Measurements from ENCODE around the gene GSTO2. TPM values are rescaled to one million over a fixed set of nuclear protein-coding genes. Genes with fewer than 3 reads are reported as not detected.
"Not testable (repeated sequence)": the region's sequence is repeated elsewhere in the genome, so short reads cannot be mapped to it uniquely, and the experiment has no call there.

The GSTO2 gene
- total RNA-seq: 0.97 and 2.0 TPM in 2 replicates

DNA sequence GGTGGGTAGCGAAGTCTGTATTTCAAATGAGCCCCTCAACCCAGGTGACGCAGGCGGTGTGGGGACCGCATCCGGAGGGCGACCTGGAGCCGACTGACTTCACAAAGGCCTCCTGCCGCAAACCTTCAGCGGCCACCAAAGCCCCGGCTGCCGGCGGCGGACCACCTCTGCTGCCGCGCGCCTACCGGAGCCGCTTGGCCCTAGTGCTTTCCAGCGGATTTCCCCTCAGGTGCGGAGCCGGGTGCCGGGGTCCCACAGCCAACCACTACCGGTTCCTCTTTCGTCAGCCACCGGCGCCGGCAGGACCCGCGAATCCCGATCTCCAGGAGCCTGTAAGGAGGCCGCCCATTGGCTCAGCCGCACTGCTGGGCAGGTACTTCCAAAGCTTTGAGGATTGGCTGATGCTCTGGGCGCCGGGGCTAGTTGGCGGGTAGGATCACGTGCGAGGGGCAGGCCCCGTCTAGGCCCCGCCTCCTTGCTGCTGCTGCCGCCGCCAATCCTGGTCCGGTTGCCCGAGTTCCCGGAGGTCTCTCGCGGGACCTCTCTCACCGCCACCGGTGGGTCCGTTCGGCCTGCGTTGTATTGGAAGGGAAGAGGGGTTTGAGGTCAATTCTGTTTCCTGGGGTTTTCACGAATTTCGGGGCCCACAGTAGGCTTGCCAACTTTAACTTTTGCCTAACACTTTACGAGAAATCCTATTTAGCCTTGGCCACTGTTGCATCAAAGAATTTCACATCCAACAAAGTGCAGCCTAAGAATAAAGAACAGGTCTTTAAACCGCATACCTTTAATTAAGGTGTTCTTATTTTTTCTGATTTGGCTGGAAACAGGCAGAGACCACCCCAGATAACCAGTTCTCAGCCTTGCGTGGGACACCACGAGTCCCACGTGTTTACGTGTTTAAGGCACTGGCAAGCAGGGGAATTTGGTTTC, at the start of gene GSTO2:
GSTO2 (plus strand) TSS at position 472 of the 933 bp plus-strand sequence. CDS start 5,732 bp downstream, outside the sequence.
- no peak for DNase-seq (ENCODE audit: extremely low read depth, low read depth, low spot score)

DNA sequence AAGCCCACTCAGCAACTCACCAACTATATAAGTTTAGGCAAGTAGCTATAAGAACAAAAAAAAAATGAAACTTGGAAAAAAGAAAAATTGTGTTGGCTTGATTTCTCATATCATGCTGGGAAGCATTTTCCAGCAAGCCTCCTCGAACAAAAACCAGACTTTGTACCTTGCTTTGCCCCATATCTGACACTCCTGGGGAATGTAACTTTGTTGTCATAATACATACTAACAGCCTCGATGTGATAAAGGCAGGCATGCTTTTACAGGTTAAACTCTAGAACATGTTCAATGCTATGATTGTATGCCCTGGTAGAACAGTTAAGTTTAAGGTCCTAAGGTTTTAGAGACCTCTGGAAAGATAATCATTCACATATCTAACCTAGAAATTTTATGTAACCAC, 48.5 kb upstream of the GSTO2 start:
- no peak for DNase-seq (ENCODE audit: extremely low read depth, low read depth, low spot score)

DNA sequence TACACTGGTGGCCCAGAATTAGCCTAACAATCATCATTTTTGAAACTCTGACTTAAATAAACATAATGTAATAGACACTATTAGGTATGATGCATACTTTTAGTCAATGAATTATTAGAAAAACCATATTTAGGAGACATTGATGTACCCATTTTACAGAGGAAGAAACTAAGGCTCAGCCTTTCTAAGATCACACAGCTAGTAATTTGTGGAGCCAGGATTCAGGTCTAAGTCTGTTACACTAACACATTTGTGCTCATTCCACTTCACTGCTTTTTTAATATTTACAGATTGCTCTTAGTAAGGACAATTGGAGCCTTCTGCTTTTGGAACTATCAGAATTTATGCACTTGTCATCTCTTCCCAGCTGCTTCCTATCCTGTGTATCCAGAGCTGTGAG, 45.7 kb upstream of the GSTO2 start:
- no peak for DNase-seq (ENCODE audit: extremely low read depth, low read depth, low spot score)

DNA sequence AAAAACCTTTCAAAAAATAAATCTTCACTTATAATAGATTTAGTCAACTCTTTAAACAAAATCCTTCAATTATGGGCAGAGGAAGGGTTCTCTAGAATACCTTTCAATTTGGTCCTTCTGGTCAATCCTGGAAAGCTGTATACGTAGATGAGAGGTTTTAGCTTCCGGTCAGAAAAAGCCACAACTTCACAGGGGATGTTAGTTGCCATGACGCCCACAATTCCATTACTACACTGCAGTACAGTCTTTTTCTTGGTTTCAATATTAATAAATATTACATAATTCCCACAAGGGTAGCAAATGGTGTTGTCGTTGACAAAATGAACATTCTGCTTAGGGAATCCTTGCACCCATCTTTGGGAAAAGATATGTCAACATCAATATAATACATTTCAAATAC, 38.5 kb upstream of the GSTO2 start:
- DNase-seq (ENCODE audit: extremely low read depth, low read depth, low spot score): no peak

DNA sequence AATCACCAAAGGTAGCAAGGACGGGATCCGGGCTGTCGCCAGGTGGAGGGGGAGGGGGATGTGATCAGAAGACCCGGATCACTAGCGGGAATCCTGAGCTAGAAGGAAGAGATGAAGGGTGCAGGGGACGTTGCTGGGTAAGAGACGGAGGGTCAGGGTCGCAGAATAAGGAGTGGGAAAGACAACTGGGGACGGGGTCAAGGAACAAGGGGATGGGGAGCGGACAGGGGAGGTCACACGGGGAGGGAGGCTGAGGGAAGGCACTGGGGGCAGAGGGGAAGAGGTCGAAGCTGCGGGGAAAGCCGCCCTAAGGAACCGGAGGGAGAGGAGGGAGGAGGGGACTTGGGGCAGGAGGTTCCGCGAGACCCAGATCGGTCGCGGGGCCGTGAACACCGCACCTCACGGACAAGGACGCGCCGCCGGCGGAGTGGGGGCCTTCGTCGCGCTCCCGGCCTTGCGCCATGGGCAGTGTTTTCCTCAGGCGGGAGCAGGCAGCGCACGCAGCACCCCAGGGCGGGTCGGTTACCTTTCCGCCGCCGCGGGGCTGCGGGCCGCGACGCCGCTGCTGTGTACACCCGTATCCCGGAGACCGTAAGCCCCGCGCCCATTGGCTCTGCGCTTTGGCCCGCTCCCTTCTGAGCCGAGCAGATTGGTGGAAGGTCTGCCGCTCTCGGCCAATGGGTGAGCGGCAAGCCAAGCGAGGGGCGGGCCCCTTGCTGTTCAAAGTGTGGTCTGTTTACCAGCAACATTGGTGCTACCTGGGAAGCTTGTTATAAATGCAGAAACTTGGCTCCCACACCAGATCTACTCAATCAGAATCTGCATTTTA, 37.0 kb upstream of the GSTO2 start, which contains the start of gene CFAP43:
CFAP43 (minus strand) TSS at position 581 of the 829 bp plus-strand sequence; CDS start at position 463, 118 bp downstream.
- peak; percentile 61 for DNase-seq (ENCODE audit: extremely low read depth, low read depth, low spot score)

DNA sequence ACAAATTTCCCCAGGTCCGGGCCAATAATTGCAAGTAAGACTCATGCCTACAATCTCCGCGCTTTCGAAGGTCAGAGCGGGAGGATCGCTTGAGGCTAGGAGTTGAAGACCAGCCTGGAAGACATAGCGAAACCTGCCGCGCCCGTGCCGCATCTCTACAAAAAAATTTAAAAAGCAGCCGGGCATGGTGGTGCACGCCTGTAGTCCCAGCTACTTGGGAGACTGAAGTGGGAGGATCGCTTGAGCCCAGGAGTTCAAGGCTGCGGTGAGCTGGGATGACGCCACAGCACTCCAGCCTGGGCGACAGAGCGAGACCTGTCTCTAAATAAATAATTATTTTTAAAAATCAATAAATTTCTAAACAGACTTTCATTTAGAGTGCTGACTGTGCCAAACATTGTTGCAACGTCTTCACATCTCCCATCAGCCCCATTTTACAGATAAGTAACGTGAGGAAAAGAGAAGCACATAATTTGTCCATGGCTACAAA, 36.3 kb upstream of the GSTO2 start:
- DNase-seq (ENCODE audit: extremely low read depth, low read depth, low spot score): no peak

DNA sequence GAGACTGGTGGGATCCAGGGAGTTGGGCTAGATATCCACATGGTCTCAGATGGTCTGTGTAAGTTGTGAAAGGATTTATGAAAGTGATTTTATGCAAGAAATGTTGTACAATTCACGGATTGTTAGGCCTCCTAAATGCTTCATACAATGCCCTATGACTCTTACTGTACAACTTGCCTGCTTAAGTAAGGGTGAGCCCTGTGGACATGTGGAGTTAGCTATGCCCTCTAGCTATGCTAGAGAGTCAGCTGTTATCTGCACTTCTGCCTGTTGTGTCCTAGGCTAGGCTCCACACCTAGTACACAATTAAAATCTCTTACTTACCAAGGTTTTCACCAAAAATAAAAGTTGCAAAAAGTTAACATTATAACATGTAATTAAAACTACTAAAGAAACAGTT, 35.2 kb upstream of the GSTO2 start:
- DNase-seq (ENCODE audit: extremely low read depth, low read depth, low spot score): no peak

DNA sequence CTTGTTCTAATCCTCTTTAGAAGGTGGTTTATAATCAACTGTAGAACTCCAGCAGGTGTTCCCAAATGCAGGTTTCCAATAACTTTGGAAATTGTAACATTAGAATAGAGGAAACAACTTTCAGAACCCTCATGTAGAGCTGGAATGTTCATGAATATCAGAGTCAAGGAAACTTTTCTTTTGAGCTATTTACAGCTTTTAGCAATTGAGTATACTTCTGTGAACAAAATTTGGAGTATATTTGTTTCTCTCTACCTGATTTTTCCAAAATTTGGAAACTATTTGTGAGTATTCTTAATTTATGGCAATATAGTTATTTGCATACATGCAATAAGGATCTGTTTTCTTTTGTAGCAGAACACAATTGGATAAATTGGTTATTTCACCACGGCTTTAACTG, 34.0 kb upstream of the GSTO2 start:
- no peak for DNase-seq (ENCODE audit: extremely low read depth, low read depth, low spot score)

DNA sequence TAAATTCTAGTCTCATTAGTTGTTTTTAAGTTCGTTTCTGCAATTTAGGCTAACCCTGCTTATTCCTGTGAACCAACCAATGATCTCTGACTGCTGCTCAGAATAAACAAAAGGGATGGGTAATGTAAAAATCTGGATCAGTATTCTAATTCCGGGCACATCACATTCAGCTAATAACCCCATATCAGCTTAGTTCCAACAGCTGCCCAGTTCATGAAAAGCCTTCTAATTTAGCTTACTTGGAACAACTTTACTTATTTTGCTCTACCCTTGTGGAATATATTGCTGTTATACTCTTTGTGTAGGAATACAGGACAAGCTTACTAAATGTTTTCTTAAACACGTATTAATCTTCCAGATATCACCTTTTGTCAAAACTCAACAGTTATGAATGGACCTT, 33.2 kb upstream of the GSTO2 start:
- DNase-seq (ENCODE audit: extremely low read depth, low read depth, low spot score): no peak

DNA sequence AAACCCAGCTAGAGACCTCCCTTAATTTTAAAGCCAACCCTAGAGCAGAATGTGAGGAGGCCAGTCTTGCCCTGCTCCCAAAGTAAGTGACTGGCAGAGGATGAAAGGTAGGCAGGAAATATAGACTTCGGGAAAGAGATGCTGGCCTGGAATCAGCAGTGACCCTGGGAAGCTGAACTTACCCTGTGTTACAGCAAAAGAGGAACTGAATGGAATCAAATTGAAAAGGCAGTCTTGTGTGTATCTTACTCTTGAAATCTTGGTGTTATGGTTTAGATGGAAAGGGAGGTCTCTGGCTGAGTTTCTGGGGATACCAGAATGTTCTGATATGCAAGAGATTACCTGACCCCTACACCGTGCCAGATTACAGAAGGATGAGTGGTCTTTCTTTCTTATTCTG, 28.9 kb upstream of the GSTO2 start:
- no peak for DNase-seq (ENCODE audit: extremely low read depth, low read depth, low spot score)

DNA sequence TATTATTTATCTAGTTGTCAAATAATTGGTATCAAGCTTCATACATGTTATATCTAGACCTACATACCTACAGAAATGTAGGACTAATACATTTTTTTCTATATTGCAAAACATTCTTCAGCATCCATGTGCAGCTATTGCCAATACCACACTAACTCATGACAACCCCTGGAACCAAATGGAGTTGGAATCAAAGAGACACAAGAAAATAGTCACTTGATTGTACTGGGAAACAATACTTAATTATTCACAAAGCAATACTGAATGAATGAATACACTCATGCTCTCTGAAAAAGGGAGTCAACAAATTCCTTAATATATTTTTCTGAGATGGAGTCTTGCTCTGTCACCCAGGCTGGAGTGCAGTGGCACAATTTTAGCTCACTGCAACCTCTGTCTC, 26.4 kb upstream of the GSTO2 start:
- no peak for DNase-seq (ENCODE audit: extremely low read depth, low read depth, low spot score)

DNA sequence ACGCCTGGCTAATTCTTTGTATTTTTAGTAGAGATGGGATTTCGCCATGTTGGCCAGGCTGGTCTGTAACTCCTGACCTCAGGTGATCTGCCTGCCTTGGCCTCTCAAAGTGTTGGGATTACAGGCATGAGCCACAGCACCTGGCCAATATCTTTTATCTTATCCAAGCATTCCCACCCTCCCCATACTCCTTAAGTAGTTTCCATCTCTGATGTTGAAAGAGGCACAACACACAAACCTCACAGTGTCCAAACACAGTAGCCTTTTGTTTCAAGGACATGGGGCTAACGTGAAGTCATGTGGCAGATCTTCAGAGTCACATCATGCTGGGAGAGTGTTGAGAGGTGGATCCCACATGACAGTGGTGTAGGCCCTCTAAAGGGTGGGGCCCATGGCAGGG, 26.0 kb upstream of the GSTO2 start:
- not testable (repeated sequence) for DNase-seq (ENCODE audit: extremely low read depth, low read depth, low spot score)

DNA sequence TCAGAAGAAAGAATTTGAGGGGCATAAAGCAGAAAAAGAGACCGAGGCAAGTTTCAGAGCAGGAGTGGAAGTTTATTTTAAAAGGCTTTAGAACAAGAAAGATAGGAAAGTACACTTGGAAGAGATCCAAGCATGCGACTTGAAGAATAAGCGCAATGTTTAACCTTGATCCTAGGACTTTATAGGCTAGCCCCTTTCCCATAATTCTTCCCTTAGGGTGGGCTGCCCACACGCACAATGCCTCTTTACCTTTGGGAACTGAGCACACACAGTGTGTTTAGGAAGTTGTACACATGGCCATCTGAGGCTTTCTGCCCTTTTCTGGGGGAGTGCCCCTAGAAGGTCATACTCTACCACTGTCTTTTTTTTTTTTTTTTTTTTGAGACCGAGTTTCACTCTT, 25.5 kb upstream of the GSTO2 start:
- DNase-seq (ENCODE audit: extremely low read depth, low read depth, low spot score): no peak

DNA sequence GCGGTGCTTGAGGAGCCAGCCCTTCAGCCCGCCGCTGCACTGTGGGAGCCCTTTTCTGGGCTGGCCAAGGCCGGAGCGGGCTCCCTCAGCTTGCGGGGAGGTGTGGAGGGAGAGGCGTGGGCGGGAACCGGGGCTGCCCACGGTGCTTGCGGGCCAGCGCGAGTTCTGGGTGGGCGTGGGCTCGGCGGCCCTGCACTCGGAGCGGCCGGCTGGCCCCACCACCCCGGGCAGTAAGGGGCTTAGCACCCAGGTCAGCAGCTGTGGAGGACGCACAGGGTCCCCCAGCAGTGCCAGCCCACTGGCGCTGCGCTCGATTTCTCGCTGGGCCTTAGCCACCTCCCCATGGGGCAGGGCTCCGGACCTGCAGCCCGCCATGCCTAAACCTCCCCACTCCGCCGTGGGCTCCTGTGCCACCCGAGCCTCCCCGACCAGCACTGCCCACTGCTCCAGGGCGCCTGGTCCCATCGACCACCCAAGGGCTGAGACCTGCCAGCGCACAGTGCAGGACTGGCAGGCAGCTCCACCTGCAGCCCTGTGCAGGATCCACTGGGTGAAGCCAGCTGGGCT, 23.8 kb upstream of the GSTO2 start:
- DNase-seq (ENCODE audit: extremely low read depth, low read depth, low spot score): no peak

DNA sequence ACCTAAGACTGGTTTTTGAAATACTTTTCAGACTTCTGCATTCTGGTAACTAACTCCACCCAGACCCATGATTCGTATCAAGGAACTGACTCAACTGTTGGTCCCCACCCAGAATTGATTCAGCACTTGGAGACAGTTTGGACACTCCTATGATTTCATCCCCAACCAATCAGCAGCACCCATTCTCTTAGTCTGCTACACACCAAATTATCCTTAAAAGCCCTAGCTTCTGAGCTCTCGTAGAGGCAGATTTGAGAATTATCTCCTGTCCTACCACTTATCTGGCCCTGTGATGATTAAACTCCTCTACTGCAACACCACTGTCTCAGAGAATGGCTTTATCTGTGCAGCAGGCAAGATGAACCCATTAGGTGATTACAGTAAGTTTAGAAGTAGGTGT, 22.0 kb upstream of the GSTO2 start:
- DNase-seq (ENCODE audit: extremely low read depth, low read depth, low spot score): no peak

DNA sequence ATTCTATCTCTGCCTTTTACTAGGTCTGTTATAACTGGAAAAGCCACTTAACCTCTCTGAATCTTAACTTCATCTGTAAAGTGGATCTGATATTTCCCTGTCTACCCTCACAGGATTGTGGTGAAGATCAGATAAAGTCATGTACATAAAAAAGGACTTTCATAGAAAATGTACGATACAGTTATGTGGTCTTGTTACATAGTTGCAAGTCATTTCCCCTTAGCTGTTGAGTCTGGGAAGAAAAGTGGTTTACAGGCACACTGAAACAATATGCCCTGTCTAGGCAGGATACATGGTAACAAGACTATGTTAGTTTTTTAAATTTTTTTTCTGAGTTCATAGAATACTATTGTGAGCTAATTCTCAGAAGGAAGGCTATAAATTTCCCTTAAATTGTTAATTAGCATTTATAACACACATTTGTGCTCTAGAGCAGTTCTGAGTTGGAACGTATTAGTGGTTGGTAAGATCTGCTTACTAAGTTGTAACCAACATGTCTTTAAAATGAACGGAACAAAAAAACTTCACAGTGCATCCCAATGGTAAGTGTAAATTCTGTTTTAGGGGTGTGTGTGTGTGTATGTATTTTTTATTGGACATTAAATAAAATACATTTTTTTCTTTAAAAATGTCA, 21.4 kb upstream of the GSTO2 start:
- no peak for DNase-seq (ENCODE audit: extremely low read depth, low read depth, low spot score)

DNA sequence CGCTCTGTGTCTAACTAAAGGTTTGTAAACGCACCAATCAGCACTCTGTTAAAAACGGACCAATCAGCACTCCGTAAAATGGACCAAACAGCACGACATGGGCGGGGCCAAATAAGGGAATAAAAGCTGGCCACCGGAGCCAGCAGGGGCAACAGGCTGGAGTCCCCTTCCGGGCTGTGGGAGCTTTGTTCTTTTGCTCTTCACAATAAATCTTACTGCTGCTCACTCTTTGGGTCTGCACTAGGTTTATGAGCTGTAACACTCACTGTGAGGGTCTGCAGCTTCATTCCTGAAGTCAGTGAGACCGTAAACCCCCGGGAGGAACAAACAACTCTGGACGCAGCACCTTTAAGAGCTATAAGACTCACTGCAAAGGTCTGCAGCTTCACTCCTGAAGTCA, 20.1 kb upstream of the GSTO2 start:
- not testable (repeated sequence) for DNase-seq (ENCODE audit: extremely low read depth, low read depth, low spot score)

DNA sequence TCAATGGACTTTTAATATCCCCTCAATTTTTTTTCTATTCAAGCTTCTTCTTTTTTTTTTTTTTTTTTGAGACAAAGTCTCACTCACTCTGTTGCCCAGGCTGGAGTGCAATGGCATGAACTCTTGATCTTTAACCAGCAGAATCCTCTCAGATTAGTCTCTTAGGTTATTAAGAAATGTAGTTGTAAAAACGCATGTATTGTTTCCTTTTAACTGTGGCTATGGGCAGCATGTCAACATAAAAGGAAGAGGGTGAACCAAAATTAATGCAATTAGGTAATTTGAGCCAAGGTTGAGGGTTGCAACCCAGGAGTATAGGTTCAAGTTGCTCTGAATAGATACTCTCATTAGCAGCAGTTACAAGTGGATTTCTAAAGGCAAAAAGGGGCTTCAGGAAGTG, 18.6 kb upstream of the GSTO2 start:
- no peak for DNase-seq (ENCODE audit: extremely low read depth, low read depth, low spot score)

DNA sequence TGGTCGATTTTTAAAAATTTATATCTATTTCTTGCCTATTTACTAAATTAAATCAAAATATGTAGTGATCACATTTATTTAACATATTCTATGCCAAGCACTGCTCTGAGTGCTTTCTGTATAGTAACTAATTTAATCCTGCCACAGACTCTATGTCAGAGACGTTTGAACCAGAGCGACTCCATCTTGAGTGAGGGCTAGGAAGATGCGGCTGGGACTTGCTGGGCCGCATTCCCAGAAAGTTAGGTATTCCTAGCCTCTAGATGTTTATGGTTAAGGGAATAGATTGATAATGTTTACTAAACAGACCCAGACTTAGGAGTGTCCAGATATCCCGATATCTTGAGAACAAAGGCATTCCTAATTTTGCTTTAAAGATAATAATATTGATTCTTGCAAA, 17.5 kb upstream of the GSTO2 start:
- DNase-seq (ENCODE audit: extremely low read depth, low read depth, low spot score): no peak

DNA sequence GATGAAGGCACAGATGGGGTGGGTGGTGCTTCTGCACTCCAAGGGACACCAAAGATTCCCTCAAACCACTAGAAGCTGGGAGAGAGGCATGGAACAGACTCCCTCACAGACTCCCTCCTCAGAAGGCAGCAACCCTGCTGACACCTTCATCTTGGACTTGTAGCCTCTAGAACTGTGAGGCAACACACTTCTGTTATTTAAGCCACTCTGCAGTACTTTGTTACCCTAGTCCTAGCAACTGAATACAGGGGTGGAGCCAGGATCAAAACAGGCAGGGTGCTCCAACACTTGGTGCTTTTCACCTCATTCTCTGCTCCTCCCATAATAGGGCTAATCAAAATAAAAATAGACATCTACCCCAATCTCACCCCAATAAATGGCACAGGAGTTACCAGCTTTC, 16.6 kb upstream of the GSTO2 start:
- no peak for DNase-seq (ENCODE audit: extremely low read depth, low read depth, low spot score)

DNA sequence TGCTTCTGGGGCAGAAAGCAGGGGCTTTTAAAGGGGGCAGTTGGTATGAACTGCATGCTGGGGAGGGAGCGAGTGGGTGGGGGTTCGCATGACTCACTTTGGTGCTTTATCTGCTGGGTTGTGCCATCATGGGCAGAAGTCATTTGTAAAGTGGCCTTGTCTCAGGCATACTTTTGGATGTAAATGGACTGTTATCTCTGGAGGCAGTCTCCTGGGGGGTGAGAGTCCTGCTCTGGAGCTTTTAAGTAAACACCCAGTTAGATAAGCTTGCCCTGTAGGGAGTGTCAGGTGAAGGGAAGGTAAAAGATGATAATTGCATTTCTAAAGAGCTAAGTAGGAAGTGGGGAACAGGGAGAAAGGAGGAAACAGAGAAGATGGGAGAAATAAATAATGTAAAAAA, 15.9 kb upstream of the GSTO2 start:
- DNase-seq (ENCODE audit: extremely low read depth, low read depth, low spot score): no peak
